Activated CD4-positive, CD25-positive, alpha-beta regulatory T cell (primary cell): ENCODE measurements around the gene SPATA31C1.
"Not testable (repeated sequence)": the region's sequence is repeated elsewhere in the genome, so short reads cannot be mapped to it uniquely, and the experiment has no call there.

Source experiments
- DNase-seq, 4 experiments: peaks; one replicate each; lab custom pipeline; 2025; lab: John Stamatoyannopoulos, UW

The SPATA31C1 gene

GRCh38 chr9:87917662-87918061, at the start of gene SPATA31C1:
Gene SPATA31C1, plus strand, starts transcription at chr9:87917962.
- not testable (repeated sequence) for DNase-seq

GRCh38 chr9:87868175-87868574, 49.6 kb upstream of the SPATA31C1 start:
- no peak for DNase-seq

GRCh38 chr9:87868635-87869034, 49.1 kb upstream of the SPATA31C1 start:
- DNase-seq: no peak

GRCh38 chr9:87869082-87869481, 48.7 kb upstream of the SPATA31C1 start:
- no peak for DNase-seq

GRCh38 chr9:87871425-87872078, 46.2 kb upstream of the SPATA31C1 start:
- no peak for DNase-seq

- no peak for DNase-seq
Measured at GRCh38 chr9:87872079-87872624, 45.6 kb upstream of the SPATA31C1 start.

- no peak for DNase-seq
Measured at GRCh38 chr9:87873607-87874303, 44.0 kb upstream of the SPATA31C1 start.

GRCh38 chr9:87874304-87874623, 43.5 kb upstream of the SPATA31C1 start:
- no peak for DNase-seq

- no peak for DNase-seq
Measured at GRCh38 chr9:87875060-87875459, 42.7 kb upstream of the SPATA31C1 start.

- DNase-seq: no peak
Measured at GRCh38 chr9:87875831-87876545, 41.8 kb upstream of the SPATA31C1 start.

GRCh38 chr9:87876708-87877107, 41.1 kb upstream of the SPATA31C1 start:
- DNase-seq: no peak

GRCh38 chr9:87878989-87879511, 38.7 kb upstream of the SPATA31C1 start:
- DNase-seq: no peak

- no peak for DNase-seq
Measured at GRCh38 chr9:87880116-87880515, 37.6 kb upstream of the SPATA31C1 start.

- DNase-seq: no peak
Measured at GRCh38 chr9:87880683-87881082, 37.1 kb upstream of the SPATA31C1 start.

GRCh38 chr9:87882627-87883026, 35.1 kb upstream of the SPATA31C1 start, which contains the start of gene SPATA31E1:
Gene SPATA31E1, plus strand, starts transcription at chr9:87882877. Its CDS starts 15 bp downstream, at chr9:87882892.
- DNase-seq: no peak

GRCh38 chr9:87883274-87883673, 34.5 kb upstream of the SPATA31C1 start:
- DNase-seq: no peak

- DNase-seq: no peak
Measured at GRCh38 chr9:87883990-87884389, 33.8 kb upstream of the SPATA31C1 start.

- DNase-seq: no peak
Measured at GRCh38 chr9:87884578-87885459, 32.9 kb upstream of the SPATA31C1 start.

GRCh38 chr9:87885484-87886189, 32.1 kb upstream of the SPATA31C1 start:
- DNase-seq: no peak

GRCh38 chr9:87886210-87886932, 31.4 kb upstream of the SPATA31C1 start:
- DNase-seq: no peak
